ENCODE measurements around the gene SDC1.

DNA sequence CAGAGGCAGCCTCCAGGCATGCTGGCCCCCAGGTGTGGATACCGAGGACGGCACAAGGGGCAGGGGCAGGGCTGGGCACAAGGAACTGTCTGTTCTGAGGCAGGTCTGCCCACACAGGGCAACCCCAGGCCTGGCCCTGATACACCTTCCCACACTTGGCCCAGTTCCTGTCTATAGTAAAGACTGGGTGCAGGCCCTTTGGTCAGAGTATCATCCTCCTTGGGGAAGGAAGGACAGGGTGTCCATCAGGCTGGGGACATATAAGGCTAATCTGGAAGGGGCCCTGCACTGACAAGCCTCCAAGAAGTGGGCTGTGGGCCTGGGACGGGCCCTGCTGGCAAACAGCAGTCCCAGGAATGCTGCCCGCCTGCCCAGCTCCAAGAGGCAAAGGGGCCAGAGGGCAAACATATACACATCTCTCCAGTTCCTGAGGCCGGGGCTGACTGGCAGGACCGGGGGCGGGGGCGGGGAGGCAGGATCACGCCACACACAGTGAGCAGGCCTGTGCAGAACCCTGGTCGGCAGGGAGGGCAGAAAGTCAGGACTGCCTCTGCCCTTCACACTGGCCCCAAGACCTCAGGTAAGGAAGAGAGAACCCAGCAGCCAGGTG lies 18.9 kb downstream of the SDC1 start:
- no peak for TF ChIP-seq CTCF (IDR thresholded peaks at IDR 0.05; ENCODE audit: insufficient read depth, low read depth, low read length)
- TF ChIP-seq EZH2 (IDR thresholded peaks at IDR 0.05; ENCODE audit: insufficient read depth, low read length): no peak

Measured in astrocyte (in vitro differentiated cells and primary cell).